ENCODE measurements around the gene DGCR2. TPM values are rescaled to one million over a fixed set of nuclear protein-coding genes. Genes with fewer than 3 reads are reported as not detected.
"Not testable (repeated sequence)": the region's sequence is repeated elsewhere in the genome, so short reads cannot be mapped to it uniquely, and the experiment has no call there.

Gene DGCR2
- total RNA-seq, 1 experiment from 2014 or later, result 62.2 TPM

DNA sequence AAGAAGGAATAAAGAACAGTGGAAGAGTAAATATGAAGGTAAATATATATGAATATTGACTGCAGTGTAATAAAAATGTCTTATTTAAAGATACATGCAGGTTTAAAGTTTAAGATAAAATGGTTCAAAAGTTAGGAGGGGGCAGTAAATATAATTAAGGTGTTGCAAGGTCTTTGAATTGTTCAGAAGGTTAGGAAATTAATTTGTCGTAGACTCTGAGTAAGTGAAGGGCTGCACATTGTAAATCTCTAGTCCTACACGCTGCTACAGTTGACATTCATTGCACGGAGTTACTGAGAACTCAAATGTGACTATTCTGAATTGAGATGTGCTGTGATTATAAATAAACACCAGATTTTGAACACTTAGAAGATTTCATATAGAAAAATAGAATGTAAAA, 116.3 kb downstream of the DGCR2 start:
- Histone ChIP-seq H3K36me3 (no peaks in the 10 kb centered on the region), H3K4me1 (replicated peaks) (no peaks in the 10 kb centered on the region), H3K9me3 (replicated peaks) (no peaks in the 10 kb centered on the region), H3K27ac (no peak overlapping the region), H3K27me3 (replicated peaks) (peaks cover 33% of the 10 kb centered on the region), H3K4me3 (no peak overlapping the region)
- no peak for DNase-seq (ENCODE audit: low read depth in 1 of 2, low spot score in 2 of 2)

DNA sequence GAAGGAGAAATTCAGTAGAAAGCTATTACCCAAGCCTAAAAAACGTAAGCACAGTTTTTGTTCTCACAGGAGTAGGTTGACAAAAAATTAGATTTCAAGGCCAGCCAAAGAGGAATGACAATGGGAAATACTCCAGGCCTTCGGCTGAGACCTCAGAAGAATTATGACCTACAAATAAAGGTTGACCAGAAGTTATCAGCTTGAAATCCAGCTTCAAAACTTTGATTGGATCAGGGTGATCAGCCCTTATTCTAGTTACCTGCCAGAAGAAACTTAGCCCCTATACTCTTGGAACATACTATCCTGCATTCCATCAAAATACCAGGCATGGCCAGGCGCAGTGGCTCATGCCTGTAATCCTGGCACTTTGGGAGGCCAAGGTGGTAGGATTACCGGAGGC, 117.7 kb downstream of the DGCR2 start:
- H3K4me3 ChIP-seq, result no peak overlapping the region
- peaks cover 45% of the 10 kb centered on the region for H3K27me3 ChIP-seq (replicated peaks)
- no peaks in the 10 kb centered on the region for H3K36me3 ChIP-seq
- DNase-seq (ENCODE audit: low read depth in 1 of 2, low spot score in 2 of 2), result no peak
- H3K4me1 ChIP-seq (replicated peaks), result no peaks in the 10 kb centered on the region
- no peak overlapping the region for H3K27ac ChIP-seq
- no peaks in the 10 kb centered on the region for H3K9me3 ChIP-seq (replicated peaks)

DNA sequence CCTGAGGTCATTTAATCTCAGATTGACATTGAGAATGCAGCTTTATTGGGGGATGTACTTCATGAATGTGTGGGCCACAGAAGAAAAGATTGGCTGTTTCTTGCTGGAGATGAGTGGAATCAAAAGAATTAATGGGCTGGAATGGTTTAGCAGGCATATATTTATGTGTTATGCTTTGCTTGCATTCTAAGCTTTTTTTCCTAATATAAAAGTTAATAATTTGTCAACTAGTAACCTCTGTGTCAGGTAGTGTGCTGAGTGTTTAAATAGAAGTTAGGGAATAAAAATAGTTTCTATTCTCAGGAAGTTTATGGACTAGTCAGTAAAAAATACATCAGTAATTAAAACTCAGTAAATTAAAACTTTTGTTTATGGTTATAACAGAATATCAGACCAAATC, 118.7 kb downstream of the DGCR2 start:
- Histone ChIP-seq H3K4me3 (no peak overlapping the region), H3K36me3 (no peaks in the 10 kb centered on the region), H3K27me3 (replicated peaks) (peaks cover 52% of the 10 kb centered on the region), H3K27ac (no peak overlapping the region), H3K9me3 (replicated peaks) (no peaks in the 10 kb centered on the region), H3K4me1 (replicated peaks) (no peaks in the 10 kb centered on the region)
- no peak for DNase-seq (ENCODE audit: low read depth in 1 of 2, low spot score in 2 of 2)

DNA sequence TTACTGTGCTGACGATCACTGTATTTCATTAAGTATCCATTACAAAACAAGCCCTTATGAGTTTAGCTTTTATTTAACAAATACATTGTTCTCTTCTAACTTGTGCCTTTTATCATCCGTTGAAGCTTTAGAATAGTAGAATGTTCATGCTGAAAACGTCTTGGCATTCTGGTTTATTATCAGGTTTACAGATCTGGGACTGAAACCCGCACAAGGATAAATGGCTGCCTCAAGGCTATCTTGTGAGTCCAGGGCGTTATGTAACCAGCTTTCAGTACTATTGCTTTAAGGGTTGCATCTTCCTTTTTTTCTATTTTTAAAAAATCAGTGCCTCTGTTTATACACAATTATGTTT, 119.6 kb downstream of the DGCR2 start:
- H3K9me3 ChIP-seq (replicated peaks), result no peaks in the 10 kb centered on the region
- no peaks in the 10 kb centered on the region for H3K4me1 ChIP-seq (replicated peaks)
- no peak overlapping the region for H3K27ac ChIP-seq
- no peak overlapping the region for H3K4me3 ChIP-seq
- no peak for DNase-seq (ENCODE audit: low read depth in 1 of 2, low spot score in 2 of 2)
- H3K27me3 ChIP-seq (replicated peaks), result peaks cover 57% of the 10 kb centered on the region
- H3K36me3 ChIP-seq, result no peaks in the 10 kb centered on the region

DNA sequence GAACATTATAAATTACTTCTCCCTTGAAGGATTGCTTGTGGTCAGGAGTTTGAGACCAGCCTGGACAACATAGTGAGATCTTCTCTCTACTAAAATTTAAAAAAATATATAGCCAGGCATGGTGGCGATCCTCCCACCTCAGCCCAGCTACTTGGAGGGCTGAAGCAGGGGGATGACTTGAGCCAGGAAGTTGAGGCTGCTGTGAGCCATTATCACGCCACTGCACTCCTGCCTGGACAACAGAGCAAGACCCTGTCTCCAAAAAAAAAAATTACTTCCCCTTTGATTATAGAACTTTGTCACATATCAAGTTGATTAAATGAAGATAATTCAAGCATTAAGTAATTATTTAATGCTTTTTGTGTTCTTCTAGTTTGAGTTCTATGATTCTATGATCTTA, 121.0 kb downstream of the DGCR2 start:
- no peaks in the 10 kb centered on the region for H3K36me3 ChIP-seq
- H3K9me3 ChIP-seq (replicated peaks), result no peaks in the 10 kb centered on the region
- H3K27me3 ChIP-seq (replicated peaks), result peaks cover 56% of the 10 kb centered on the region
- no peaks in the 10 kb centered on the region for H3K4me1 ChIP-seq (replicated peaks)
- H3K27ac ChIP-seq, result no peak overlapping the region
- H3K4me3 ChIP-seq, result no peak overlapping the region
- DNase-seq (ENCODE audit: low read depth in 1 of 2, low spot score in 2 of 2), result no peak

DNA sequence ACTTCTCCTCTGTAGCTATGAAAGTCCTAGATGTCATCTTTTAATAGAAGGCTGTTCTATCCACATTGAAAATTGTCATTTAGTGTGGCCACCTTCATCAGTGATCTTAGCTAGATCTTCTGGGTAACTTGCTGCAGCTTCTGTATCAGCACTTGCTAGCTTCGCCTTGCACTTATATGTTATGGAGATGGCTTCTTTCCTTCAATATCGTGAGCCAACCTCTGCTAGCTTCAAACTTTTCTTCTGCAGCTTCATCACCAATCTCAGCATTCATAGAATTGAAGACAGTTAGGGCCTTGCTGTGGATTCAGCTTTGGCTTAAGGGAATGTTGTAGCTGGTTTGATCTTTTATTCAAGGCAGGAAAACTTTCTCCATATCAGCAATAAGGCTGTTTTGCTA, 122.1 kb downstream of the DGCR2 start:
- not testable (repeated sequence) for H3K9me3 ChIP-seq (replicated peaks); H3K27ac ChIP-seq; H3K4me1 ChIP-seq (replicated peaks); H3K36me3 ChIP-seq; DNase-seq (ENCODE audit: low read depth in 1 of 2, low spot score in 2 of 2); H3K4me3 ChIP-seq
- H3K27me3 ChIP-seq (replicated peaks), result peaks cover 53% of the 10 kb centered on the region

DNA sequence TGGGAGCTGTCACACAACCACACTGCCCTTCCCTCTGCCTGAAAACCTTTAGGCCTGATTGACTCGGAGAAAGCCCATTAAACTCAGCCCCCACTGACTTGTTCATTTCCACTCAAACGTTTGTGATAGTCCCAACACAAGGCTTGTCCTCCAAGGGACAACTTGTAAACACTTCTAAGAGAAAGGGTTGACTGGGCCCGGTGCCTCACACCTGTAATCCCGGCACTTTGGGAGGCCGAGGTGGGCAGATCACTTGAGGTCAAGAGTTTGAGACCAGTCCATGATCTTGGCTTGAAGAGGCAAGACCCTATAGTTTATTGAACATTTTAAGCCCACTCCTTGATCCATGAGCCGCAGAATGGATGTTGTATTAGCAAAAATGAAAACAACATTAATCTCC, 122.8 kb downstream of the DGCR2 start:
- Histone ChIP-seq H3K27me3 (replicated peaks) (peaks cover 53% of the 10 kb centered on the region), H3K36me3 (no peaks in the 10 kb centered on the region), H3K27ac (no peak overlapping the region), H3K4me3 (no peak overlapping the region), H3K4me1 (replicated peaks) (no peaks in the 10 kb centered on the region; the same call in 1 of the 2 replicates), H3K9me3 (replicated peaks) (no peaks in the 10 kb centered on the region)
- DNase-seq (ENCODE audit: low read depth in 1 of 2, low spot score in 2 of 2), result no peak

DNA sequence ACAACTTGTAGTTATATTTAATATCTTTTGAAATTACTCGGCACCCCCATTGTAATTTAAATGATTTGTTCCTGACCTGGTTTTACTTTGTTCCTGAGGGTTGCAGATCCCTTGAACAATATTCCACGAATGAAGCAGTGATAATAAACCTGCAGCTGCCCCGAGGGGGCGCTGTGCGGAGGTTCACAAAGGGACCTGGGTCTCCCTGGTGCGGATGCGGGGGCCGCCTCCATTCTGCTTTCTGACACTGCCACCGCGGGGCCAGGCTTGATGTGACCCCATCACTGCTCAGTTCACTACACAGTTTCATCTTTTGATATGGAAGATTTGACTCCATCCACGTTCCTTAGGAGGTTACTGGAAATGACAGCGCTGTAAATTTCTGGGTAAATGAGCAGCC, 123.2 kb downstream of the DGCR2 start:
- H3K4me1 ChIP-seq (replicated peaks), result no peaks in the 10 kb centered on the region; the same call in 1 of the 2 replicates

DNA sequence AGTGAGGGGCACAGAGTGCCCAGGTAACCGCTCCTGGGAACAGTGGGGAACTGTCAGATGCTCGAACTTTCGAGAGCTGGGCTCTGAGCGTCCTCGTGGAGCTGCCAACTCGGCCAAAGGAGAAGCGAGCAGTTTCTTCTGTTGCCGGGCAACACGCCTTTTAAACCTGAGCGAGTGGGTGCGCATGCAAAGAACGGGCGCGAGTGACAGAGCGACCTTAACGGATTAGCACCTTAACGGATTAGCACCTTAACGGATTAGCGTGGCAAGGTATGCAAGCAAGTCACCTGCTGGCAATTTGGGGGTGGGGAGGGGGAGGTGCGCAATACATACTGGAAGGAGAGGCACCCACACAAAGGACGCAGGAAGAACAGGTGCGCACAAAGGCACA, 124.3 kb downstream of the DGCR2 start:
- Histone ChIP-seq H3K4me3 (no peak overlapping the region), H3K27me3 (replicated peaks) (peaks cover 47% of the 10 kb centered on the region), H3K27ac (no peak overlapping the region), H3K4me1 (replicated peaks) (no peaks in the 10 kb centered on the region; the same call in 1 of the 2 replicates), H3K36me3 (no peaks in the 10 kb centered on the region), H3K9me3 (replicated peaks) (no peaks in the 10 kb centered on the region)
- DNase-seq (ENCODE audit: low read depth in 1 of 2, low spot score in 2 of 2), result no peak

More for the DNA sequence above, 123.2 kb downstream of the DGCR2 start:
- H3K4me3 ChIP-seq, result no peak overlapping the region
- H3K27ac ChIP-seq, result no peak overlapping the region
- no peaks in the 10 kb centered on the region for H3K36me3 ChIP-seq
- H3K27me3 ChIP-seq (replicated peaks), result peaks cover 53% of the 10 kb centered on the region
- no peak for DNase-seq (ENCODE audit: low read depth in 1 of 2, low spot score in 2 of 2)
- no peaks in the 10 kb centered on the region for H3K9me3 ChIP-seq (replicated peaks)

DNA sequence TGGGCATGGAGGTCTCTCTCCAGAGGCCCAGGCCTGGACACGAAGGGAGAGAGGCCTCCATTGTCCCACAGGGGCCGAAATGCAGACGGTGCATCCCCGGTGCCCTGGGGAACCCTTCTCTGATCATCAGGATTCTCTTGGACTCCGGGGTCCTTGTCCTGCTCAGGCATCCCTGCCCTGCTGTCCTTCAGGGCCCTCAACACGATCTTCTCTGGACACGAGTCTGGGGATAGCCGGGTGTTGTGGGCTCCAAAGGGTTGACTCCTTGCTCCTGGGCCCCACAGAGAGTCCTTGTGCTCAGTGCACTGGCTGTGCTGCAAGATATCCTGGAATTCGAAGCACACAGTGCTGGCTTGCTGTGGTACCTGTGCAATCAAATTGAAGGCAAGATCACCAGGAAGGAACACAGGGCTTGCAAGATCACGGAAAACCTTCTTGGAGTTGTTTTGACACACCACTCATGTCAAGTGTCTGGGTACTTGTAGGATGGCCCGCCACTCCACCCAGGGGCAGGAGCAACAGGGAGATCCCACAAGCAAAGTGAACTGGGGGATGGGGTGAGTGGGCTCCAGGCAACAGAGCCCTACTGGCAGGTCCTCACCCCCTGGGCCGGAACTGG, 124.8 kb downstream of the DGCR2 start:
- DNase-seq (ENCODE audit: low read depth in 1 of 2, low spot score in 2 of 2), result no peak
- Histone ChIP-seq H3K36me3 (no peaks in the 10 kb centered on the region), H3K4me1 (replicated peaks) (no peaks in the 10 kb centered on the region; the same call in 1 of the 2 replicates), H3K27ac (no peak overlapping the region), H3K9me3 (replicated peaks) (no peaks in the 10 kb centered on the region), H3K4me3 (no peak overlapping the region), H3K27me3 (replicated peaks) (peaks cover 46% of the 10 kb centered on the region)

DNA sequence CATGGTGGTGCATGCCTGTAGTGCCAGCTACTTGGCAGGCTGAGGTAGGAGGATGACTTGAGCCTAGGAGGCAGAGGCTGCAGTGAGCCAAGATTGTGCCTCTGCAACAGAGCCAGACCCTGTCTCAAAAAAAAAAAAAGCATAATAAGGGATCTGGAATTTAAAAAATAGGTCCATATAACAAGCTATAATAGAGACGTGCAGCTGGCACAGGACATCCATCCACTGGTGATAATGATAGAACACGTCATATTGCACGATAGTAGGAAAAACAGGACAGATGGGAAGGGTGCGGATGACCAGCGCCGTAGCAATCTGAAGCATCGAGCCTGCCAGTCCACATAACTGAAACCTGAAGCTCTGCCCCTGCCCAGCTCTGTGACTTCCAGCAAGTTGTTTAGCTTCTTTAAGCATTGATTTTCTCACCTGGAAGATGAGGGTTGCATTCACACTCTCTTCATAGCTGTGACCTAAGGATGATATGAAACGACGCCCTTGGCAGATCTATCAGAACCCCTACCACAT, 125.8 kb downstream of the DGCR2 start:
- no peak overlapping the region for H3K27ac ChIP-seq
- no peaks in the 10 kb centered on the region; the same call in 1 of the 2 replicates for H3K4me1 ChIP-seq (replicated peaks)
- H3K9me3 ChIP-seq (replicated peaks), result no peaks in the 10 kb centered on the region
- DNase-seq (ENCODE audit: low read depth in 1 of 2, low spot score in 2 of 2), result no peak
- no peak overlapping the region for H3K4me3 ChIP-seq
- peaks cover 40% of the 10 kb centered on the region for H3K27me3 ChIP-seq (replicated peaks)
- no peaks in the 10 kb centered on the region for H3K36me3 ChIP-seq

DNA sequence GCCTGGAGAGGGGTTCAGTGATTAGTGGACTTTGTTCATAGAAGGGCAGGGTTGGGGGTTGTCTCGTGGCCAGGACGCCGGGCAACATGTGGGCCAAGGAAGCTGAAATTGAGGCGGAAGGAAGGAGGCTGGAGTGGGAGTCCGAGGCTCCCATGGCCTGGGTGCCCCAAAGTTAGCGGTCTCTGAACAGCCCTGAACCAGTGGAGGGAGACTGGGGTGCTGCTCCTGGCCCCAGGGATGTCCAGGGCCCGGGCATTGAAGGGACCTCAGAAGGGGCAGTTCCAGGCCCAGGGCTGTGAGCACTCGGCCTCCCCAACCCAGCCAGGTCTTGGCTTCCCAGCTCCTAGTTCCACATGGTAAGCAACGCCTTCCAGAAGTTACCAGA, 126.9 kb downstream of the DGCR2 start:
- Histone ChIP-seq H3K27me3 (replicated peaks) (peaks cover 36% of the 10 kb centered on the region), H3K9me3 (replicated peaks) (no peaks in the 10 kb centered on the region), H3K4me1 (replicated peaks) (no peaks in the 10 kb centered on the region; the same call in 1 of the 2 replicates), H3K27ac (no peak overlapping the region), H3K36me3 (no peaks in the 10 kb centered on the region), H3K4me3 (no peak overlapping the region)
- DNase-seq (ENCODE audit: low read depth in 1 of 2, low spot score in 2 of 2), result no peak

DNA sequence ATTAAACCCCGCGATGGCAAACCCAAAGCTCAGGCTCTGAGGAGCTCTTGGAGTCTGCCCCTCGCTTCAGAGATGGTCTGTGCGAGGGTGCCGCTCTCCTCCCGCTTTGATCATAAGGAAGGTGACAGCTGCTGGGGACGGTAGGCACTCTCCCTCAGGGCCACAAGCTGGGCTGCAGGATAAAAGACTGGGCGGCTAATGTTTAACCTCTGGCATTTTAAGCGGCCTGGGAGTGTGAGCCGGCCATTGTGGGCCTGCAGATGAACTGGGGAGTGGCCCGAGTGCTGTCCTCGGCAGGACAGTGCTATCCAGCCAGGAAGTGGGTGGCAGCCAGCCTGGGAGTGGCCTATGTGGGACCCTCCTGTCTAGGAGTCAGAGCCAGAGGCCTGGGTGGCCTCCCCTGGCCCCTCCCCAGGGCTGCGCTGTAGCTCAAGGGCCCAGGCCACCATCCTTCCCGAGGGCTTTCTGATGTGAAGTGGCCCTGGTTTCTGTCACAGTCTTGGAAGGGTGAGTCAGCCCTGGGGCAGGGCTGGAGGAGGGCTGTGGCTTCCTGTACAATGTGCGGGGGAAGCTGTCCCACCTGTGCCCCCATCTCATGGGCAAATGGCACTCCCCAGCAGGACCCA, 127.4 kb downstream of the DGCR2 start:
- Histone ChIP-seq H3K36me3 (no peaks in the 10 kb centered on the region), H3K9me3 (replicated peaks) (no peaks in the 10 kb centered on the region), H3K4me3 (no peak overlapping the region), H3K4me1 (replicated peaks) (no peaks in the 10 kb centered on the region; the same call in 1 of the 2 replicates), H3K27ac (no peak overlapping the region), H3K27me3 (replicated peaks) (peaks cover 32% of the 10 kb centered on the region)
- peak in 1 of 2 experiments; percentile 7 for DNase-seq (ENCODE audit: low read depth in 1 of 2, low spot score in 2 of 2)

DNA sequence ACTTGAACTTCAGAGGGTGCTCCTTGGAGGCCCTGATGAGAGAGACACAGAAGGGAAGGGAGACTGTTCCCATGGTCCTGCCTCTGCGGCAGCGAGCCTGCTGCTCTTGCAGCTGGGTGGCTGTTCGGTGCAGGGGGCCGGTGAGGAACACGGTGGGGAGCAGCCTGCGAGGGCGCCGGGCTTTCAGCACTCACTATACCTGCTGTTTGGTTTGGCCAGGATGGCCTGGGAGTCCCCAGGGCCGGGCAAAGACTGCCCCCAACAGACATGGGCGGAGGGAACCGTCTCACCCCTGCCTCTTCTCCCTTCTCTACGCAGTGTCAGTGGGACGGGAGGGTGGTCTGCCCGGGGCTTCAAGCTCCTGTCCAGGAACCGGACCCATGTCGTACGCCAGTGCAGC, 128.2 kb downstream of the DGCR2 start:
- H3K36me3 ChIP-seq, result no peaks in the 10 kb centered on the region
- H3K27me3 ChIP-seq (replicated peaks), result peaks cover 26% of the 10 kb centered on the region
- H3K4me3 ChIP-seq, result no peak overlapping the region
- no peak overlapping the region for H3K27ac ChIP-seq
- no peaks in the 10 kb centered on the region for H3K9me3 ChIP-seq (replicated peaks)
- DNase-seq (ENCODE audit: low read depth in 1 of 2, low spot score in 2 of 2), result no peak
- no peaks in the 10 kb centered on the region; the same call in 1 of the 2 replicates for H3K4me1 ChIP-seq (replicated peaks)

Measured in SJSA1 (cell line).